Measurements from ENCODE around the gene IGSF9B. TPM values are rescaled to one million over a fixed set of nuclear protein-coding genes. Genes with fewer than 3 reads are reported as not detected.

IGSF9B gene
- total RNA-seq, 4 donors from 2014 or later: 5.2 to 14.5 (median 8.0) TPM

- WGBS, 2 donors: 82 to 86% methylated on average over 3 of the region's 3 CpGs
- intact Hi-C loops (cut with DNase I; ENCODE audit: low total_unique reads): no loop called here
- no peak for DNase-seq (ENCODE audit: low spot score in 2 of 2)
- no peak overlapping the region for H3K4me3 ChIP-seq (ENCODE audit: low read depth, poor library complexity, severe bottlenecking)
- TF ChIP-seq POLR2A (IDR thresholded peaks at IDR 0.05) (no peak), CTCF (IDR thresholded peaks at IDR 0.05) (no peak)
Measured at GRCh38 chr11:133911171-133911570, 45.6 kb downstream of the IGSF9B start.

DNA sequence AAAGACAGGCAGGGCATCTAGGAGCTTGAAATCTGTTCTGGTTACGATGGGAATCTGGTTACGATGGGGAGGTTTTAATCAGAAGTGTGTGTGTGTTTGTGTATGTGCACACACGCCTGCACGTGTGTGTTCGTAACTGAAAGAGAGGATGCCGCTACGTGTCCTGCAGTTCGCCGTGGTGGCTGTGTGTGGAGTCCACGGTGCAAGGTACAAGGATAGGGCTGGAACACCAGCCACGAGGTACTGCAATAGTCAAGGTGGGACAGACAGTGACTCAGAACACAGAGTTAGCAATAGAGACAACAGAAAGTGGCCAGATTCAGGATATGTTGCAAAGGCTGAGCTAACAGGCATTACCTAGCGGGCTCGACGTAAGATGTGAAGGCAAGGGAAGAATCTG, 46.7 kb downstream of the IGSF9B start:
- DNase-seq (ENCODE audit: low spot score in 2 of 2): no peak
- no peak overlapping the region for H3K4me3 ChIP-seq (ENCODE audit: low read depth, poor library complexity, severe bottlenecking)
- intact Hi-C loops (cut with DNase I; ENCODE audit: low total_unique reads): no loop called here
- WGBS, 2 donors: 92 to 93% methylated on average over 14 of the region's 14 CpGs
- TF ChIP-seq CTCF (IDR thresholded peaks at IDR 0.05) (no peak), POLR2A (IDR thresholded peaks at IDR 0.05) (no peak)

- no peak overlapping the region for H3K4me3 ChIP-seq (ENCODE audit: low read depth, poor library complexity, severe bottlenecking)
- DNase-seq (ENCODE audit: low spot score in 2 of 2): no peak
- WGBS, 2 donors: 89 to 91% methylated on average over 16 of the region's 16 CpGs
- intact Hi-C loops (cut with DNase I; ENCODE audit: low total_unique reads): no loop called here
- TF ChIP-seq CTCF (IDR thresholded peaks at IDR 0.05): no peak
- TF ChIP-seq POLR2A (IDR thresholded peaks at IDR 0.05): no peak
Measured at GRCh38 chr11:133908827-133909226, 47.9 kb downstream of the IGSF9B start.

DNA sequence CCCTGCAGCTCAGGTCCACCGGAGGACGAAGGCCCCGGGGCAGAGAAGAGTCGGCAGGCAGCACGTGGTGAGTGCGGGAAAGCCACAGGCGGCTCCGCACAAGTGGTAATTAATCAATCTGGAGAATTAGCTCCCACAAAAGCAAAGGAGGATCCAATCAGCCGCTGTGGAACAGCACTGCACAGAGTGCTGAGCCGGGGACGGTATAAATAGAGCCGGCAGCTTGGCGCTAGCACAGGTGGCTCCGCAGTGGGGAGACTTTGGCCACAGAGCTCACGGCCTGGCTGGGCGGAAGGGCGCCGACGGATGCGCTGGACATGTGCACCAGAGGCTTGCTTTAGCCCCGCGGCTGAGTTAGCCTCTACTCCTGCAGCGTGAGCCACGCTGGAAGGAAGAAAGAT, 48.9 kb downstream of the IGSF9B start:
- H3K4me3 ChIP-seq (ENCODE audit: low read depth, poor library complexity, severe bottlenecking): no peak overlapping the region
- 90 to 97% methylated on average over 24 of the region's 24 CpGs for WGBS, 2 donors
- intact Hi-C loops (cut with DNase I; ENCODE audit: low total_unique reads): no loop called here

GRCh38 chr11:133907216-133907615, 49.6 kb downstream of the IGSF9B start:
- intact Hi-C loops (cut with DNase I; ENCODE audit: low total_unique reads): no loop called here
- H3K4me3 ChIP-seq (ENCODE audit: low read depth, poor library complexity, severe bottlenecking): no peak overlapping the region
- no peak for DNase-seq (ENCODE audit: low spot score in 2 of 2)
- WGBS, 2 donors: 90 to 95% methylated on average over 7 to 9 of the region's 9 CpGs
- no peak for TF ChIP-seq POLR2A (IDR thresholded peaks at IDR 0.05)
- no peak for TF ChIP-seq CTCF (IDR thresholded peaks at IDR 0.05)

More for the DNA sequence above, 48.9 kb downstream of the IGSF9B start:
- DNase-seq (ENCODE audit: low spot score in 2 of 2): no peak
- TF ChIP-seq POLR2A (IDR thresholded peaks at IDR 0.05) (no peak), CTCF (IDR thresholded peaks at IDR 0.05) (no peak)

DNA sequence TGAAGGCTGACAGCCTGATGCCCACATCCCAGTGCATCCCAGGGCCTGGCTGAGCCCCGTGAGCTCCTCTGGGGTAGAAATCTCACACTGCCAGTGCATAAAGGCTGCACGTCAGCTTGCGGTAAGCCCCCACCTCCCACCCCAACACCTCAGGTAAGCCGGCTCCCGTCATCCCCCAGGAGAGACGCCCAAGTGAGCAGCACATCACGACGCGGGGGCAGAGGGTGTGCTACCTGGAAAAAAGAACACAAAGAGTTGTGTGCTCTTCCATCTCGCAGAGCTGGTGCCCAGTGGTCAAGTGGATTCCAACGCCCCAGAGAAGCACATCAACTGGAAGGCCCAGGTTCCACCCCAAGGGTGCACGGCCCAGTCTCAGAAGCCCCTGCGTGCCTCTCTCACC, 50.0 kb downstream of the IGSF9B start:
- no peak for DNase-seq (ENCODE audit: low spot score in 2 of 2)
- H3K4me3 ChIP-seq (ENCODE audit: low read depth, poor library complexity, severe bottlenecking): no peak overlapping the region
- TF ChIP-seq CTCF (IDR thresholded peaks at IDR 0.05) (no peak), POLR2A (IDR thresholded peaks at IDR 0.05) (no peak)
- WGBS, 2 donors: 87 to 94% methylated on average over 11 to 13 of the region's 13 CpGs
- intact Hi-C loops (cut with DNase I; ENCODE audit: low total_unique reads): no loop called here

All from lower leg skin (tissue), 4 donors.